ENCODE data around the gene TMTC4.
"Not testable (repeated sequence)": the region's sequence is repeated elsewhere in the genome, so short reads cannot be mapped to it uniquely, and the experiment has no call there.

Gene TMTC4

DNA sequence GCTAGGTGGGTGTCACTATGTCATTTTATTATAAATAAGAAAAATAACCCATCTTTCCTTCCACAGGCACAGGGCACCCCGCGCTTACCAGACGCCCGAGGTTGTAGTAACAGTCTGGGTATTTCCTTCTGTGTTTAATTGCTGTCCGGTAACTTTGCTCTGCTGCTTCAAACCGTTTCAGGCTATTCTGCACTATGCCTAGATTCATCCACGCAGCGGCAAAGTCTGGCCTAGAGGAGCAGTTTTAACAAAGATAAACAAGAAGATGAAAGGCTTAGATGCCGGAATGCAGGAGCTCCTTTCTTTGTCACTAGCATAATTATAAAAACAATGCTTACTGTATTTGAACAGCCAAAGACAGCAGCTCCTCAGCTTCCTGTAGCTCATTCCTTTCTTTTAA, 49.1 kb downstream of the TMTC4 start:
- no peak for DNase-seq (ENCODE audit: low read depth)

DNA sequence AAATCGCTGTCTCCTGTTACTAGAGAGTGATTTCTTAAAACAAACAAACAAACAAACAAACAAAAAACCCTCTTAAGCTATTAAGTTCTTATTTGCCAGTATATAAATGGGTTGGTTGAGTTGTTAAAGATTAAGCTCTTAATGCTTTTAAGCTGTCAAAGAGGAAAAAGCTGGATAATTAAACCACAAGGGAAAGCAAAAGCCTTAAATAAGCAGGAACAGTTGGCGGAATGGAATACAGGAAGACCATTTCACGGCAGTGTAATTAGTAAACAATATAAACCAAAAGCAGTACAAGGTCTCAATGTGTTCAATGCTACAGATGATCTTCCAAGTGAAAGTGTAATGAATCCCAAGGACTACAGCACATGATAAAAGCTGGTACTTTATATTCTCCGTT, 53.8 kb downstream of the TMTC4 start:
- DNase-seq (ENCODE audit: low read depth): no peak

DNA sequence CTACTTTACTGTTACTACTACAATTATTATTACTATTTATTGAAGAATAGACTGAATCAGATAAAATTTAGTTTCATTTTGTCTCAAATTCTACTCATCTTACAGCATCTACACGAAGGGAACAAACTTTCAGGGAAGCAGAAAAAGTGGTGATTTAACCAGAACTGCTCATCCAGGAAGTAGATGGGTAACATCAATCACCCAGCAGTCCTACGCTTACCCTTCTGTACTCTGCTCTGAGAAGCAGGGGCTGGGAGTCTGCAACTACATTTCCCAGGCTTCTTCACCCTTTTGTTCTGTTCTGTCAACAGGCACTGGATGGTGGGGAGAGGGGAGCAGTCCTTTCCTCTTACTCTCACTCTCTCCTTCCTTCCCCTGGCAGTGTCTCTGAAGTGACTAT, 54.7 kb downstream of the TMTC4 start:
- no peak for DNase-seq (ENCODE audit: low read depth)

DNA sequence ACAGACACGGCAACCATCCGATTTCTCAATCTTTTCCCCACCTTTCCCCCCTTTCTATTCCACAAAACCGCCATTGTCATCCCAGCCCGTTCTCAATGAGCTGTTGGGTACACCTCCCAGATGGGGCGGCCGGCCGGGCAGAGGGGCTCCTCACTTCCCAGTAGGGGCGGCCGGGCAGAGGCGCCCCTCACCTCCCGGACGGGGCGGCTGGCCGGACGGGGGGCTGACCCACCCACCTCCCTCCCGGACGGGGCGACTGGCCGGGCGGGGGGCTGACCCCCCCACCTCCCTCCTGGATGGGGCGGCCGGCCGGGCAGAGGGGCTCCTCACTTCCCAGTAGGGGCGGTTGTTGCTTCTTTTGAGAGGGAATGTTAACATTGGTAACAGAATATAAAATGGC, 55.7 kb downstream of the TMTC4 start:
- not testable (repeated sequence) for DNase-seq (ENCODE audit: low read depth)

DNA sequence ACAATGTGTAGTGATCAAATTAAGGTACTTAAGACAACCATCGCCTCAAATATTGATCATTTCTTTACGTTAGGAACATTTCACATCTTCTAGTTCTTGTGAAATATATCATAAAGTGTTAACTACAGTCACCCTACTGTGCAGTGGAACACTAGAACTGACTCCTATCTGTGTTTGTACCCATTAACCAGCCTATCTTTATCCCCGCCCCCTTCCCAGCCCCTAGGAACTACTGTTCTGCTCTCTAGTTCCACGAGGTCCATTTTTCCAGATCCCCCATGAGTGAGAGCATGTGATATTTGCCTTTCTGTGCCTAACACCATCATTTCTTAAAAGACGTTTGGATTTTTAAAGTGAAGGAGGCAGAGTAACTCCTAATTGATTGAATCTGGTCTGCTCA, 61.6 kb downstream of the TMTC4 start:
- DNase-seq (ENCODE audit: low read depth): no peak

DNA sequence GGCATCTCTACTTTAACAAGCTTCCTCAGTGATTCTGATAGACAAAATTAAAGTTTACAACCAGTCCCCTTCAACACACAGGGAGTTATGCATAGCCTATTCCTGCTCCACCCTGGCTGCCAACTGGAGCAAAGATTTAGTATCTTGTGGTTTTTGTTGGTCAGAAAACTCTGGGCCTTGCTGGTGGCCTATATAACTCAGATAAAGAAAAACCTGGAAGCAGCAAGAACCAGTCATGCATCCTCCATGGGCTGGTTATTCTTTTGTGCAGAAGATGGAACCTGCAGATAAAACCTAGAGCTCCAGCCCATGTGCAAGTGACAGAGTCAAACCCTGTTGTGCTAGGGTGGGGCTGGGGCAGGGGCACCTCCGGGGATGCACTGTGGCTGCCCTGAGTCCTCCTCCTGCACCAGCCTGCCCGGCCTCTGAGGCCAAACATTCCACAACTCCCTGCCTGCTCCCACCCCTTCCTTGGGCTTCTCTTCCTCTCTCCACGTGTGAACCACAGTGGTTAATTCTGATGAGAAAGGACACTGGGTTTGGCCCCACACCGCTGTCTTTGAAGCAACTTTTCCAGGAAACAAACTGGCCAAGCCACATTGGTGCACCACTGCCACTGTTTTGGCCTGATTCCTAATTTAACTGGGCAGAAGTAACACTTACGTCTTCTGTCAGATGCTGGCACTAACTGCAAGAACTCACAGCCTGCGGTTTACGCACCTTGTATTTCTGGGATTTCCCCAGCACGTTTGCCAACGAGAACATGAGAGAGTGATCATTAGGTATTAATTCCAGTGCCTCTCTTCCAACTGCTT, 62.7 kb downstream of the TMTC4 start:
- DNase-seq (ENCODE audit: low read depth): no peak

DNA sequence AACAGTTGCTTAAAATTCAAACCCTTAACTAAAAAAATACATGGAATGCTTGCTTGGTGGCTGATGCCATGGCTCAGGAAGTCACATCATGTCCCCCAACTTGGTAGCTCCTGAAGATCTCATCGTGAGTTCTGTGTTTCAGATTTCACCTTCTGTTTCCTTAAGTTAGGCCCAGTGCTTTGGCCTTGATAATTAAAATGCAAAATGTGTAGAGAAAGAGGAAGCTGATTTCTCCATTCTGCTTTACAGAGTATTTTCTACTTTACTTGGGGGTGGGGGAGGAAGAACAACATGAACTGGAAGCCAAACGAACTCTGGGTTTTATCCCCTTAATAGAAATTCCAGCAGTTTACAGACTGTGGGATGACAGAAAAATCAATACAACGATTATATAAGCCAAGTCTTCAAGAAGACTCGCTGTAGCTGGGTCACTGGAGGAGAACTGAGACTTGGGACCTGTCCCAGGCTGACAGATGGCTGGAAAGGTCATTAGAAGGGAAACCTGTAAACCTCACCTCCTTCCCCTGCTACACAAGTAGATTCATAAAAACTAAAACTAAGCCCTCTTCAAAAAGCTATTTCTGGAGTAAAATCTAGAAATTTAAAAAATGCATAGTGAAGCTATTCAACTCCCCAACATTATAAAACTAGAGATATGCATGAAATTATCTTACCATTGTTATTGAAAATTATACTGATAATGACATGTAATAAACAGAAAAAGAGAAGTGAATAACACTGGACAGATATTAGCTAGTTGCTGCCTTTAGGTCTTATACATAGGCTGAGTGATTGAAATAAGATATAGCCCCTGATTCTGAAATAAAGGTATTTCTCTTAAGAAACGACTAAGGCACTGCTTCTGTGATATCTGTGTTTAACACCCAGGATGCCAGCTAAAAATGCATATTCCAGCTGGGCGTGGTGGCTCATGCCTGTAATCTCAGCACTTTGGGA, 63.9 kb downstream of the TMTC4 start:
- DNase-seq (ENCODE audit: low read depth): no peak

DNA sequence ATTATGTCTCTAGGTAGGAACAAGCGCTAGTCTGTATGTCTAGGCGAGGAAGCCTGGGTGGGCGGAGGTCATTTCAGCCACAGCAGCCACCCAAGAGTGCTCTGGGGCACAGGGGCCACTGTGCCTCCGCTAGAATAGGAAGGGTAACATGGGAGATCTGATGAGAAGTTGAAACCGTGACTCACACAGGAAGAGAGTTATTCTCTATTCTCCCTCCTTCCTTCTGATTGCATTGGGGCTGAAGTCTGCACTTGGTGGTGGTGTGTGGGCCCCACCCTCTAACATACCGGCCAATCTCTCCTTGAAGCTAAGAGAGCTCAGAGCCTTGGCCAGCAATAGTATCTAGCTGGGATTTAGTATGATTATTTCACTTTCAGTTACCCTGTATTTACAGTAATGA, 65.7 kb downstream of the TMTC4 start:
- no peak for DNase-seq (ENCODE audit: low read depth)

DNA sequence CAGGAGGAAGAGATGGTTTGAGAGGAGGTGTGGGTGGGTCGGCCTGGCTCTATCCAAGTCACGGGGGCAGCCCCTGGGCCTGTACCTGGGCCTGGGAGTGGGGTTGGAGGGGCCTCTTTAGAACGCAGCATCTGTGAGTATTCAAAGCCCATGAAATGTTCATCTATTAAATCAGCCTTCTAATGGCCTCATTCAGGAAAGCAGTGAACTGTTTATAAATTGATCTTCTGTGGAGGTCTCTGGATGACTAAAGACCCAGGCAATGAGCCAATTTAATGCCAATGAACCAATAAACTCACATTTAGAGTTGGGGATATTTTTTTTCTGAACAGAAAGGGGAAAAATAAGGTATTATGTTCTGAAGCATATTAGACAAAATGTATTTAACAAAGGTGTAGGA, 66.1 kb downstream of the TMTC4 start:
- DNase-seq (ENCODE audit: low read depth): no peak

DNA sequence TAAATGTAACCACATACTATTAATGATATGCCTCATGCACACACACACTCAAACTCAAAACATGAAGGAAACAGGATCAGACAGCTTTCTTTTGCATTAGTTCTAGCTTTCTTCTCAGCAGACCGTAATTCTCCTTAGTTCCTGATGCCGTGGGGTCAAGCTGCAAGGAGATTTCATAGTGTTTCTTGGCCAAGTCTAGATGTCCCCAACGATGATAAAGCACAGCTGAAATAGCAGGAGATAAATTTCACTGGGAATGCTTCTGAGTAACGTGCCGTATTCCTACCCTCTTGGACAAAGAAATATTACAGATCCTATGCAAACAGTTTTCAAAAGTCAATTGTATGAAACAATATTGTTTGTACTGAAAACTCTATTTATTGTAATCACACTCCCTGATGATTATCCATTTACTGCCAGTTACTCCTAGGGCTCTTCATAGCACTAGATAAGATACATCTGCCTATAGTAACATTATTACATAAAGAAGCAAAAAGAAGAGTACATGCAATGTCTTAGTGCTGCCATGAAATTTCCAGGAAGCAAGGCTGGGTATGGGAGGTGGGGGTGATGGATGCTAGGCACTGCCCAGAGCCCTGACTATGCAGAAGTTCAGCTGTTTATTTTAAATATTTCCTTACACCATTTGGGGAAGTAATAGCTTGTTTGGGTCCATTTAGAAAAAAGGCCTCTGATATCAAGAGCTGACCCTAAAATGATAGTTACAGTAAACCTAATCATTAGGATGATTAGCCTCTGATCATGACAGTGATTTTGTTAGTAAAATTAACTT, 69.5 kb downstream of the TMTC4 start:
- DNase-seq (ENCODE audit: low read depth): no peak

DNA sequence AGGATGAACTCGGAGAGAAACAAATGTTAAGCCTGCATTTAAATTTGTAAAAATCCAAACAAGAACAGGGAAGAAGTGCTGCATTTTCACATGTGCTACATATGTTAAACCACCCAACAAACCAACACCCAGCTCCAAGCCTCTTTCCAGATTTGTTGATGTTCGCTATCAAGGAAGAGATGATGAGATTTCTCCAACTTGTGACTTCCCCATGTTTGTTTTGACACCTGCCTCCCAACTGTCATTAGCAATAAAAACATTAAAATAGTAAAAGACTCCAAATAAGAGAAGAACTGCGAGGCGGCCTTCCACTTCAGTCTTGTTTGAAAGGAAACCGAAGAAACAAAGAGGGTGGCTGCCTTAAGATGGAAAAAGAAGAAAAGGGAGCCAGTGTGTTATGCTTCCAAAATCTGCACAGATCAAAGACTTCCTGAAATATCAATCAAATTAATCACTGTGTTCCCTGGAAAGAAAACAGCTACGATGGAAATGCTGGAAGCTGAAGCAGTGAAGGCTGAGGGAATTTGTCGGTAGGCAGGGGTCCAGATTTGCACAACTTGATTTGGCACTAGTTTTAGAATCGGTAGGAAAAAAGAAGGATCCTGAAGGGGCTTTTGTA, 72.0 kb downstream of the TMTC4 start:
- DNase-seq (ENCODE audit: low read depth): no peak

DNA sequence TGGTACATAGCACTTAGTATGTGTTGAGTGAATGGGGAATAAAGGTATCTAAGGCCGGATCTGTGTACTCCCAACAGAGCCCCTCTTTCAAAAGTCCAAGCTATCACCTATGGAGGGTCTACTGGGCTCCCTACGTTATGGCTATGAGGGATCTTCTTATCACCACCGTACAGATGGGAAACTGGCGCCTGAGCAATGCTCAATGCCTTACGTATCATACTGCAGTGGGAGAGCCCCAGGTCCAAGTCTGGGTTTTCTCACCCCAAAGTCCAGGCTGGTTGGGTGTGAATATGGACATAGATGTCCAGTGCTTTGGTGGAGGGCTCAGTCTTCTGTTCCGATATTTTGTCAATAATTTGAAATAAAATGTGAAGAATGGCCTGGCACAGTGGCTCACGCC, 72.9 kb downstream of the TMTC4 start:
- no peak for DNase-seq (ENCODE audit: low read depth)

DNA sequence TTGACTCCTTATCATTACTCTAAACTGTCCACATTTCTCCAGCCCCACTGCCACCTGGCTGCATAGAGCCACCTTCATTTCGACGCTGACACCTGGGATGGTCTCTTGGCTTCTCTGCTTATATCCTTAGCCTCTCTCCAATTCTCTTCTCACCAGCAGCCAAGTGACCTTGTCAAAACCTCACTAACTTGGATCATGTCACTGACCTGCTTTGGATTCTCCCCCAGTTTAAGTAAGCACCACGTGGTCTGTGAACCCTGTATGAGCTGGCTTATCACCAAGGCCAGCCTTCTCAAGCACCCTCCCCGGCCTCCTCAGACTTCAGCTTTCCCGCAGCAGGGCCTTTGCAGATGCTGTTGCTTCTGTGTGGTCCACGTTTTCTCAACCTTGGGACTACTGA, 73.7 kb downstream of the TMTC4 start:
- no peak for DNase-seq (ENCODE audit: low read depth)

DNA sequence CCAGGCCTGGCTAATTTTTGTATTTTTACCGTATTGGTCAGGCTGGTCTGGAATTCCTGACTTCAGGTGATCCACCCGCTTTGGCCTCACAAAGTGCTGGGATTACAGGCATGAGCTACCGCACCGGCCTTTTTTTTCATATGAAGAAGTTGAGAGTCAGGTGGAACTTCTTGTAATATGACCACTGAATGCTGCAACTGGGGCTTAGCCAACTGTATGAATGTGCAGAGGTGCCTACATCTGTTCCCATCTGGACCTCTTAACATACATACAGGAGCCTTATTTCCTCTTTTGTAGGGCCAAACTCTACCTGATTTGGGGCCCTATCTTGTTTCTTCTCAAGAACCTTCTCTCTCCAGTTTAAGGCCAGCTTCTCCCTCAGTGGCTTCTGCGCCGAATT, 74.1 kb downstream of the TMTC4 start:
- DNase-seq (ENCODE audit: low read depth): no peak

DNA sequence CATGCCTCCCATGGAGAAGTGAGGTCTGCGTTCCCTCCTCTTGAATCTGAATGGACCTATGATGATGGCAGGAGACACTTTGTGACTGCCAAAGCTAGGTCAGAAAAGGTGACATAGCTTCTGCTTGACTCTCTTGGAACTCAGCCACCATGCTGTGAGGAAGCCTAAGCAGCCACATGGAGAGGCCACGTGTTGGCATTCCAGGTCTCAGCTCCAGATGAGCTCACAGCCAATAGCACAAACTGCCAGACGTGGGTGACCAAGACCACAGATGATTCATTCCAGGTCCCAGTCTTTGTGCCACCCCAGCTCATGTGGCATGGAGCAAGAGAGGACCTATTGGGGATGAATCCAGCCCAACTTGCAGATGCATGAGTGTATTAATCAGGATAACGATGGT, 77.3 kb downstream of the TMTC4 start:
- no peak for DNase-seq (ENCODE audit: low read depth)

DNA sequence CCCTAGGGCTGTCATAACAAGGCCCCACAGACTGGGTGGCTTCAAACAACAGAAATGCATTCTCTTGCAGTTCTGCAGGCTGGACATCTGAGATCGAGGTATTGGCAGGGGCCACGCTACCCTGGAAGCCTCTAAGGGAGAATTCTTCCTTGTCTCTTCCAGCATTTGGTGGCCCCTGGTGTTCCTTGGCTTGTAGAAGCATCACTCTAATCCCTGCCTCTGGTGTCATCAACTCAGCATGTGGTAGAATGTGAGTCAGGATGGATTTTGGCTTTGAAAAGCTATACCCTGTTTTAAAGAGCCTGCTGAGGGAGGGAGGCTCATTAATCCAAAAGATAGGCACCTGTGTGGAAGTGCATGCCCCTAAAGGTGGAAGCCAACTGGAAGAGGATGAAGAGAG, 78.1 kb downstream of the TMTC4 start:
- no peak for DNase-seq (ENCODE audit: low read depth)

DNA sequence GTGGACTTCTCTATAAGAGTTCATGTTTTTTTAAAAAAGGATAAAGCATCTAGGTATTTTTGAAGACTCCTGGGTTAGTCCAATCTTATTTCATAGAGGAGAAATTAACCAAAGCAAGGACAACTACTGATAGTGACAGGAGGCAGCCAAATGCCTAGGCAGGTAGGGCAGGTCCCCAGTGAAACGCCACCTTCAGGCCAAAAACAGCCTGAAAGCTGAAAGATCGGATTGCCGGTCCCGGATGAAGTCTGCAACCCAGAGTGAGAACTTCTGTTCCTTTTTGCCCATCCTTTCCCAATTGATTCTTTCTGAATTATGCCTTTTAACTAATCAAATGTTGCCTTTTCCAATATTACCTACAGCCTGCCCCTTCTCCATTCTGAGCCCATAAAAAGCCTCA, 79.9 kb downstream of the TMTC4 start:
- DNase-seq (ENCODE audit: low read depth): no peak

DNA sequence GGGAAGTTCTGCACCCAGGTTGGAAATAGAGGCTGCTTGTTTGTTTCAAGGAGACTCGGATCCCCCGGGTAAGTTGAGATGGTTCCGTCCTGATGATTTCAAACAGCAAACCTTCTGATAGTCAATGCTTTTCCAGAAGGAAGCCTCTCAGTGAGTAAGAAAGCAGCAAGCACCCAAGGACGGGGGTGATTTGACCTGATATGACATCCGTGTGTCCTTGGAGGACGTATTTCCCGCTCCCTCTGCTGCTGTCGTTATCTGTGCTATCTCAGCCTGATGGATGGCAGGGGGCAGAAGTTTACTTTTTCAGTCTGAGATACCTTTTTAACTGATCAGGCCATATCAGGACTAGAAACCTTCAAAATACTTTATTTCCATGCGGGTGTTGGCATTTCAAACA, 80.3 kb downstream of the TMTC4 start:
- DNase-seq (ENCODE audit: low read depth): no peak

DNA sequence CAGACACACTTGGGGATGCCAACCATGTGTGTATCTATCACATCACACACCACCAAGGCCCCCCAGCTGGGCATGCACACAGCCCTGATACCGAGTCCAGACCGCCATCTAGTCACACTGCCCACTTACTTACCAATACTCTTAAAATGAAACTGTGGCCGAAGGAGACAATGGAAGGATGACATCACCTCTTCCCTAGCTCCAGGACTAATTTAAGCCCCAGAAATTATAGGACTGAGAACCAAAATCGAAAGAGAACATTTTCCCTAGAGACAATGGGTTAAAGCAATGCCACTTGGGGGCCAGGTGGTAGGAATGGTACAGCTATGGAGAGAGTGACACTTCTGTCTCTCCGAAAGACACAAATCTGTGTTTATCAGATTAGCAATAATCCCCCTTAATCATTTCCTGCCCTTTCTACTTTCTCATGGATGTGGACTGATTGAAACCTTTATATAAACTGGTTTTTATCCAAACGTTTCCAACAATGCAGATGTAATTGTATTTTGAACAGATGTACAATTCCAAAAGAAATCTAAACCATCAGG, 85.3 kb downstream of the TMTC4 start:
- DNase-seq (ENCODE audit: low read depth): no peak

DNA sequence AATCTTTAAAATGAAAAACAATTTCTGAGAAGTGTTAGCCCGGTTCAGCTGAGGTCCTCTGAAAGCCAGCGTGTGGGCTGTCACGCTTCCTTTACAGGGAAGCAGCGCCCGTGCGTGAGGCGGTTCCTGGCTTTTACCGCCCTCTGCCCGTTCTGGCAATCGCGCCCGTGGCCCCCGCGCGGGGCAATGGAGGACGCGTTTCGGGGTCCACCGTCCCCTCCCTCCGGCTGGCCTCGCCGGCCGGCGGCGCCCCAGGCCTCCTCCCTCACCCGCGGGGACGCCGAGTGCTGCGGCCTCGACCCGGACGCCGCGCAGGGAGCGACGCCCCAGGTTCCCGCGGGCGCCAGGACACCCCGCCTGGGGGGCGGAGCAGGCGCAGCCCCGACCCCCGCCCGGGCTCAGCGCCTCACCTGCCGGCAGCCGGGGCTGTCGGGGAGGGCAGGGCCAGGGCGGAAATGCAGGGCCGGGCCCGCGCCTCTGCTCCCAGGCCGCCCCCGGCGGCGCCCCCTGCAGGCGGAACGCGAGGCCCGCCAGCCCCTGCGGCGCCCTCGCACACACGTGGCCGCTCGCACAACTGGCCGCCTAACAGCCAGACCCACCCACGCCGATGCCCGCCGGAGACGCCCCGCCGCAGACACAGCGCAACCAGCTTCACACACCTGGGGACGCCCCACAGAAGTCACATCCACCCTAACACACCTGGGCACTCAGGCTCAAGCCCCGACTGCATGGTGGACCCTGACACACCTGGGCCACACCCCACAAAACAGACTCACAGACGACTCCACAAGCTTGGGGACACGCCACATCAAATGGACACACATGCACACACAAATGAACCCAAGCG, 86.0 kb downstream of the TMTC4 start, which contains the start of gene GGACT:
TSS of gene GGACT (minus strand) at position 459 of the 847 bp plus-strand sequence. CDS start 56,198 bp downstream, outside the sequence.
- peak; percentile 87 for DNase-seq (ENCODE audit: low read depth)

DNA sequence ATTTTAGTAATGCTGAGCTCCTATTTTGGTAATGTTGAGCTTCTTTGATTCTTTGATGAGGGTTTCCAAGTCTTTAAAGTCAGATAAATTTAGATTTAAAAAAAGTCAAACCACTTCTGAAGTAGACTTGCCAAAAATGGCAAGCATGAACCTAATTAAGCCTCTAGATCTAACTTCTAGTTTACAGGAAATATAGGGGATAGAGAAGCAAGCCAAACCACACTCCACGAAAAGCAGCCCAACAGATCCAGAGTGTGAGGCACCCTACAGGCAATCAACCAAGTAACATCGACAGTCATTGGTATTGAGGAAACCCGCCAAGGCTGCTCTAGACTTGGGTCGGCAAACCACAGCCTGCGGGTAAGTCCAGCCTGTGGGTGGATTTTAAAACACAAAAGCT, 89.7 kb downstream of the TMTC4 start:
- no peak for DNase-seq (ENCODE audit: low read depth)

Measured in activated T-cell treated with anti-CD3 and anti-CD28 coated beads for 48 hours (primary cell).